GM18909 (cell line): ENCODE results near the gene GRB10.
"Not testable (repeated sequence)": the region's sequence is repeated elsewhere in the genome, so short reads cannot be mapped to it uniquely, and the experiment has no call there.

Source experiments
- ATAC-seq: cut with Tn5 transposase; IDR thresholded peaks from one replicate; pipeline ENCODE4 v1.9.1; 2021; ENCODE audit warnings: mild to moderate bottlenecking; ENCODE audit not compliant: unreplicated experiment, poor library complexity

Gene GRB10

DNA sequence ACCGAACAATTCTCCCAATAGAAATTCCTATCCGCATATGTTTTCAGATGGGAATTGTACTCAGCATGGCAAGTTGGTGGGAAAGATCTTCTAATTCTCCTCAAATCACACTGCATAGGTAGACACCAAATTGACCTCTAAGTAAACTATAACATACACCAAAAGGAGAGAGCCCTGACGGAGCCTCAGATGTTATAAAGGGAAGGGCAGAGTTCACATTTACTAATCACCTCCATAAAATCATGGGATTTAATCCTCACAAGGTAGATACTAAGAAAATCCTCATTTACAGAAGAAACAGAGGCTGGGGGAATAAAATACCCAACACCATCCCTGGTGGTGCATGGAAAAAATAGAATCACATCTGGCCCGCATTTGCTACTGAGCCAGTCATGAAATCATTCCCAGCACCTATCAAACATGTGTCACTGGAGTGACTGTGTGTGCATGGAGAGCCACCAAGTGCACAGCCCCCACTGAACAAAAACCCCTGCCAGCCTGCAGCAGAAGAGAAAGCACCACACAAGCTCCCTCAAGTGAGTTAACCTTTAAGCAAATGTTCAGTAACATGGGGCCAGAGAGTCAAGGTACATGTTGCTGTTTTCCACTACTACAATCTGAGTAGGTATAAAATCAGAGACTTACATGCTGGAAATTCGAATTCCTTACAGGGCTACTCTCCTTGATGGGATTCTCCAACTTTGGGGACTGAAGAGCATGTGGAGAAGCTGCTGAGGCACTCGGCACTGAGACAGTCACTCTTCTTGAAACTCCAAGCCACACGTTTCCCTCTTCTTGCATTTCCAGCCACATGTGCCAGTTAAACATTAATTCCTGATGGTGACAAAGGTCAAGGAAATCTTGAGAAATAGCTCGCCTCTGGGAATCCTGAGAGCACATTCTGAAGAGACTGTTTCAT lies 217.8 kb downstream of the GRB10 start, which contains the start of gene DDC:
Gene DDC, minus strand, starts transcription at position 766 of the 919 bp plus-strand sequence. CDS start 21,320 bp downstream, outside the sequence.
- no peak for ATAC-seq

DNA sequence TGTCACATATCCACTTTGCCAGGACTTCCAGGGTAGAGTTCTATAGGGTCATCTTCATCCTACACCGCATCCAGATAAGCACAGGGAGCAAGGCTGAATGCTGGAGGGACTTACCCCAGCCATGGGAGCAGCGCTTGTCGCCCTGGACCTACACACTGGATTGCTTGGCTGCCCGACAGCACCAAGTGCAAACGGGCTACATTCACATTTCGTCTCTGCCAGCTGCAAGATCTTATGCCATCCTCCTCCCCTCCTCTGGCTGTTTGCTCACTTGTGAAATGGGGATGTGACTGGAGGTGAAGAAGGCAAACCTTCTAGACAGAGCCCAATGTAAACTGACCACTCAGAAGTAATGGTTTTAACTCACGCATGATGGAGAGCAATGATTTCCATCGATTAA lies 218.5 kb downstream of the GRB10 start:
- no peak for ATAC-seq

DNA sequence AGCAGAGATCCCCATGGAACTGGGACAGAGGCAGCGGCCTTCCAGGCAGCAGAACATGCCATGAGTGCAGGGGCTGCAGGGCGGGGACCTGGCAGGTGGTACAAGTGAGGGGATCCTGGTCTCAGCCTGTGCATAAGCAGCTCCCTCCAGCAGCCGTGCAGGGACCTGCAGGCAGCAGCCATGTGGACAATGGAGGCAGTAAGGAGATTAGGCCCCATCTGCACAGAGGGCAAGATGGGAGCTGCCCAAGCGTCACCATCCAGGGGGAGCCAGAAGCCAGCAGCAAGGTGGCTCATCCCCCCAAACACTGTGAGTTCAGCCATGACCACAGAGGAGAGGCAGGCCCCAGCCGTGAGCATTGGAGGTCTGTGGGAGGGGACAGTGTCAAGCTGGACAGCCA lies 220.6 kb downstream of the GRB10 start:
- no peak for ATAC-seq

DNA sequence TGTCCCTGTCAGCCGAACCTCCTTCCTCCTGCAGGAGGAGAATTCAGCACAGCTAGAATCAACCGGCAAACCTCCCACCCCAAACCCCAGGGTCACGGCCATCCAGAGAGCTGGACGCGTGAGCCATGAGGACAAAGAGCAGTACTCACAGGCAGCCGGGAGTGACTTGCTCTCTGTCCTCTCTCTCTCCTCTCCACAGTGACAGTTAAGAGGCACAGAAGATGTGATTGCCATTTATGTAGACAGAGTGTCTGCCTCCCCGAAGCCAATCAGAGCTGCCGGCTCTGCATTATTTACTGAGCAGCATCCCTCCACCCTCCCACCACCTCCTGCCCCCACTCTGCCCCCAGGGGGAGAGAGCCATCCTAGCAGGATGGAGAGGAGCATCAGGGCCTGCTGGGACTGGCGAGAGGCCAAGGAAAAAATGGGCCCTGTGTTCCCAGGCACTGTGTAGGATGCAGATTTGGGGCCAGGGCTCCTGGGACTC lies 221.8 kb downstream of the GRB10 start:
- no peak for ATAC-seq

DNA sequence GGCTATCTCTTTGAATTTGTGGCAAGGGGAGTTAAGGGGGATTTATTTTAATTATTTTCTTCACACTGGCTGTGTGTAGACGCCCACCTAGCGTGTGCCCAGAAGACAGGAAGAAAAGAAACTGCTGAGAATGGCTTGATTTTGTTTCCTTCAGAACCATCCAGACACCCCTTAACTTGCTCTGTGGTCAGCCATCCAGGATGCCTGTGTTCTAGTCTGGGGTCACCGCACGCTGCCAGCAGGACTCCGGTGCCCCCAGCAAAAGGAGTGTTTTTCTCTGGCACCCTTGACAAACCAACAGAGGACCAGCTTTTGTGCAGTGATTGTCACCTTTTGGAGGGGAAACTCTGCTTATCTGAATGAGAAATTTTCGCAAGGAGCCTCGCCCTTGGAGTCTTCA lies 222.8 kb downstream of the GRB10 start:
- no peak for ATAC-seq

DNA sequence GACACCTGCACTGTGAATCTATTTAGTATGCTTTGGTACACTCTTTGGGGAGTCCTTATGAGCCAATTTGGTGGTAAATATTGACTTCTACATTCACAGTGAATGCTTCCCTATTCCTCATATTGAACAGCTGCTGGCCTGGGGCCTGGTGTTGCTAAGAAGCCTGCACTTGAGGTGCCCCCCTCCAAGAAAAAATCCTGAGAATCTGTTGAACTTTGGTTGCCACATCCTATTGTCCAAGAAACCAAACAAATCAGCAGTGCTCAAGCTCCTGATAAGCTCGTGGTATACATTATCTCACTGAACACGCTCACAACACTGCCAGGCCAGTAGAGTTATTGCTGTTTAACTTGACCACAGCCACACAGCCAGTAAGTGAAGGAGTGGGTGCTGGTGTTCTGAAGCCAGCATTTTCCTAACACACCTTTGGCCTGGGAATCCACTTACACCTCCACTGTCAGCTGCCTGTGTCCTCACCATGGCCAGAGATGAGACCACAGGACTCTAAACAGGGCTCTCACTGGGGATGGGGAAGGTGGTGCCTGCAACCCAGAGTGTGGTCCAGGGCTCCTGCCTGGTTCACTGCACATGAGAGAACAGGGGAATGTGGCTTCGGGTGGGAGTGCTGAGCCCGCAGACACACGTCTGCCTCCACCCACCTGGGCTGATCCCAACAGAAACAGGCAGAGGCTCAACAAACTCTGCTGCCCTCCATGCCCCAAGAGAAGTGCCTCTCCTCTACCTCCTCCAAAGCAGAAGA lies 224.2 kb downstream of the GRB10 start:
- no peak for ATAC-seq

DNA sequence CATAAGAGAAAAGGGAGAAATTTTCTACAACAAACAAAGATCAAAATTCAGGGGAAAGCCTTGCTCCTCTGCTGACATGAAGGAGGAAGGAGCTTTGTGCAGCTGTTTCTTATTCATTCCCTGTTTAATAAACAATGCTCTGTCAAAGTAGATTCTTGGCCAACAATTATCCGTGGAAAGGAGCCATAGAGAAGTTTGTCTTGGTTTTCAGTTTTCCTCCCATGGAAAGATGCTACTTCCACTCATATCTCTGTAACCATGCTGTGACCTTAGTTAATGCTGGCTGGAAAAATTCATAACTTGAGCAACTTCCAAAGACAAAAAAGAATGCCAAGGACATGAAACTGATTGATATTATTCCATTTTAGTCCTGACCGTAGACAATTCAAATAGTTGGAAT lies 225.6 kb downstream of the GRB10 start:
- no peak for ATAC-seq

DNA sequence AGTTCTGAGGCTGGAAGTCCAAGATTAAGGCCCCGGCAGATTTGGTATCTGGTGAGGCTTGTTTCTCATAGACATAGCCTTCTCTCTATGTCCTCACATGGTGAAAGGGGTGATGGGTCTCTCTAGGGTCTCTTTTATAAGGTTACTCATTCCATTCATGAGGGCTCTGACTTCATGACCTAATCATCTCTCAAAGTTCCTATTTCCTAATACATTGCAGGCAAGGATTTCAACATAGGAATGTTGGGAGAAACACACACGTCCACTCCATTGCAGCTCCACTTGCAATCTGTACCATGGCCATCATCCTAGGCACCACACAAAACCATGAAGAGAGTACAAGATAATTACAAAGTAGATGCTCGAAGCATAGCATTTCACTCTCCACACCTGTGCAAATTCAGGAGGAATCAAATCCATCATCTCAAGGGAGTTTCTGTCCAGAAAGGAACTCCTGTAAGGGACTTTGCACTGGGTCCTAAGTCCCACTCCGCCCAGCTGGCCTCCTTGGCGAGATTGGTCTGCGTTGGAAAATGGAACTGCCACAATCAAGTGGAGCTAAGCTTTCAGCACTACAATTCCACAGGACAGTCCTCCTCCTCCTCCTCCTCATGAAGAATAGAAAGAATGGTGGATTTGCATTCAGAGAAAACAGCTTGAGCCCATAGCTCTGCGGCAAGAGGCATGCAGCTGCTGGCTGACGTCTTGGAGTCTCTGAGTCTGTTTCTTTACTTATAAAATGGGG lies 226.3 kb downstream of the GRB10 start:
- no peak for ATAC-seq

DNA sequence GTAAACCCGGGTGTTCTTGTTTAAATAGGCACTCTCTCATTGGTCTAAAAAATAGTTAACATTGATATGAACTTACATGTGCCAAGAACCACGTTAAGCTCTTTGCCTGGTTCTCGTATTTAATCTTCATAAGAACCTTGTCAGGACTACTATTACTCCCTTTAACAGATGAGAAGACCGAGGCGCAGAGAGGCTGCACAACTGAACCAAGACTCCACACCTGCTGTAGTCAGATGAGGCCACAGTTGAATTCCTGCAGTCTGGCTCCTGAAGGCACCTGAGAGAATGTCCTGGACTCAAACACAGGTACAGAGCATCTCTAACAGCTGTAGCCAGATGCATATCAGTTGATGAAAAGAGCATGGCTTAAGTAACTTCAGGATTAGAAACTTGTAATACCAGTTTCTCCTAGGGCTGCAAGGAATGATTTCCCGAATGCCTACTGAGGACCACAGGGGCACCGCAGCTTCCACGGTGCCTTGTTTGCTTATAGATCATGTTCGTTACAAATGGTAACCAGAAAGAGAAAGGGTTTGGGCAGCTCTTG lies 227.0 kb downstream of the GRB10 start:
- no peak for ATAC-seq

DNA sequence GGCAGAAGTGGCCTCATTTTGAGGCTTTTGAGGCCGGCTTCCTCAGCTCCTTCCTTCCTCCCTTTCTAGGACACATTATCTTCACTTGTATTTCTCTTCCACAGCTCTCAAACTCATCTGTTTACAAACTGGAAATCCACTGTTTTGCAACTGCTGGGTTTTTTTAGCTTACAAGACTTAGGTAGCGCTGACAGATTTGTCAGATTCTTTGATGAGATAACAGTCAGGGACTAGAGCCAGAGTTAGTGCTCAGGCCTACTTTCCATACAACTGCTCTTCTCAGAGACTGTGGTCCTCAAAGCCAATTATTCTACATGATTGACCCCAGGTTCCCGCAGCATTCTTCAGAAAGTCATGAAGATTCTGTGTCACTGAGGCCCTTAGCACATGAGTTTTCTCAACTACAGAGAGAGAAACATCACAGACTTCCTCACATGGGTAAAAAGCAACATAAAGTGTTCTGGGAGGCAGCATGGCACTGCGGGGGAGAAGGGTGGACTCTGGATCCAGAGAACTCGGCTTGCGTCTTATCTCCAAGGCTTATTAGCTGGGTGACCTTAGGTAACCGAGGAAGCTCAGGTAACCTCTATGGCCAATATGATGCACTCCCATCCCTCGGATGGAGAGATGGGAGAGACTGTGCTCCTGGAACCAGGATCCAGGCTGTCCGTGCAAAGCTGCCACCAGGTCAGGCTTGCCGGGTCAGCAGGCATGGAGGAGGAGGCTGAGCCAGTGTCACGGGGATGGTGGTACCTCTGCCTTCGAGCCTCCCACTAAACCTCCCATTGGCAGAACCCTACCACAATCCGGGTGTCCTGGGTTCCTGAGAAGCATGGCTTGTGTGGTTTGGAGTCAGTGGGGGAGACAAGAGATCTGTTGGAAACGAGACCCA lies 228.0 kb downstream of the GRB10 start:
- no peak for ATAC-seq

DNA sequence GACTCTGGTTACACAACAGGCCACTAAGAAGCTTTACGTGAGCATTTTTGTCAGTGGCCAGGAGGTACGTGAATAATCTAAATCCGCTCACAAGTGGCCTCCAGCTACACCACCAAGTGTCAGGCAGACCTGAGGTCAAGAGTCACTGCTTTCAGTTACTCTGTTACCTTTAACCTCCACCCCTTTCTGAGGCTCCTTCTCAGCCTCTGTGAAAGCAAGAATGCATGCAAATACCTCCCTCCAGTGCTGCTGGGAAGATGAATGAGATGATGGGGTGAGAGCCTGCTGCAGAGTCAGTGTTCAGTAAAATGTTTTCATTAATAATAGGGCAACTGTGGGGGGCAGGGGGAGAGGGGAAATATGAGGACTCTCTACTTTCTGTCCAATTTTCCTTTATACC lies 228.7 kb downstream of the GRB10 start:
- ATAC-seq, result no peak

DNA sequence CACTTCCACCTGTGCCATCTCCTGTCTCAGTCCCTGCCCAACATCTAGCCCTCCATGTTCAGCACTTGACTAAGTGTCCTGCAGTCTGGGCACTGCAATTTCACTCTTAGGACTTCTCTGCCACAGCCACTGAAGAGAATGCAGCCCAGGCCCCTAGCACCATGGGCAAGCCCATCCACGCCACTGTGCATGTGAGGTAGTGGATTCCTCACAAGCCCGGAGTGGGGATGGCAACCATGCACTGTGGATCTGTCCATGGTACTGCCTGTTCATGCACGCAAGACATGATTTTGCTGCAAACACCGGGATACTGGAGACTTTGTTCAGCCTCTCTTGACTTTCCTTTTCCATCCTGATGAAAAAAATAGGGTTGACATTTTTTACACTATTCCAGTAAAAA lies 229.8 kb downstream of the GRB10 start:
- no peak for ATAC-seq

DNA sequence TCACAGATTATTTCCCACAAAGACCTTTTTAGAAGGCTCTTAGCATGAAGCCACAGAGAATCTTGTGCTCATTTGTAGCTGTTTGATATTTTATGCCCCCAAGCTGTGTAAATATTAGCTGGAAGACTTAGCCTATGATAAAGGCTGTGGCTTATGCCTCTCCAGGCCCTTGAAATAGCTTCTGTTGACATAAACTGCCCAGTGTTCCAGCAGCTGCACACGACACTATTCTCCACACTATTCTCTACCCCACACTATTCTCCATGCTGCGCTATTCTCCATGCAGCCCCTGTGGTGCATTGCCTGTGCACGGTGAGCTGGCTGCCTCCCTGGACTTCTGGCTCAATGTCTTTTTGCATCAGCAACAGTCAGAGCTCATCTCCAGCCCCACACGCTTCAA lies 230.6 kb downstream of the GRB10 start:
- ATAC-seq, result no peak

DNA sequence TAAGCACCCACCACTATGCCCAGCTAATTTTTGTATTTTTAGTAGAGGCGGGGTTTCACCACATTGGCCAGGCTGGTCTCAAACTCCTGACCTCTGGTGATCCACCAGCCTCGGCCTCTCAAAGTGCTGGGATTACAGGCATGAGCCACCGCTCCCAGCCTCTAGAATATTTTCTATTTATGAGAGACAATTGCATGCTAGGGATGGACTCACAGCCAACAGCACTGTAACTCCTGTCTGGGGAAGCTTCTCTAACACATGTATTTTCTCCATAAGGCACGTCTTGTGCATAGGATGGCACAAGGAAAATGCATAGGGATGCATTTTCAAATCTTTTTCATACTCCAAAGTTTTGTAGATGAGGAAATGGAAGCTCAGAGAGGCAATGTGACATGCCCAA lies 237.1 kb downstream of the GRB10 start:
- not testable (repeated sequence) for ATAC-seq

DNA sequence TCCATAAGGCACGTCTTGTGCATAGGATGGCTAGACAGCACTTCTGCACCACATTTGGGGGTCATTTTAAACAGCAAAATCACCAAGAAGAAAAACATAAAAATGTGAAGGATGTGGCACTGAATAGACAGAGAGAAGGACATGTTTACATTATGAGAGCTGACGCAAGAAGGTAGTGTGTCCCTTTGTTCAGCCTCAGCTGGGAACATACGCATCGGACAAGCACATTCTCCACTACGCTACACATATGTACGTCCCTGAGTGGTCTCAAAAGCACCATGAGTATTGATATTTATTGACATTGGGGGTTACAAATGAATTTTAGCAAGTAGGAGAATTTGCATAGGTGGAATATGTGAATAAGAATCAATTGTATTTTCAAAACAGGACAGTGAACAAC lies 237.7 kb downstream of the GRB10 start:
- ATAC-seq, result no peak

DNA sequence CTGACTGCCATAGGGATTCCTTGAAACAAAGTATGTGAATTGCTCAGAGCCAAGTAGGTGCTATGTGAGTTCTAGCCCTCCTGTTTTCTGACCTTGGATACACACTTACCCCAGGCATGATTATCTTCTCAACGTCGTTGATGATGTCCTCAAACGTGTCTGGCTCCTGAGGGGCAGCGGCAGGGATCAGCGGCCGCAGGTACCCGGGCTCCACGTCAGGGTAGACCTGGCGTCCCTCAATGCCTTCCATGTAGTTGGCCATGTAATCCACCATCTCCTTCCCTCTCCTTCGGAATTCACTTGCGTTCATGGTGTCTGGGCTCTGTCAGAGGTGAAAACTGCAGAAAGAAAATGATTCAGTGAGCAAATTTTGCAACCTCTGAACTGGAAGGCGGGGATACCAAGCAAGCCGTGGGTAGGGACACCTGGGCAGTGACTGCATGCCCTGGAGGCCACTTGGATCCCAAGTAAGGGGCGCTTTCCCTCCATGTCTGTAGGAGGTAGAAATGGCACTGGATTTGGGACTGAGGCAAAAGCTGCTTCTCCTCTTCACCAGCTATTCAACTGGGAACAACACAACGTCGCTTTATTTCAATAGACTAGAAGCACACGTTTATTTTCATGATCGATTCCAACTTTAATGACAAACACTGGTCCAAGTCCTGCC lies 238.8 kb downstream of the GRB10 start:
- no peak for ATAC-seq

DNA sequence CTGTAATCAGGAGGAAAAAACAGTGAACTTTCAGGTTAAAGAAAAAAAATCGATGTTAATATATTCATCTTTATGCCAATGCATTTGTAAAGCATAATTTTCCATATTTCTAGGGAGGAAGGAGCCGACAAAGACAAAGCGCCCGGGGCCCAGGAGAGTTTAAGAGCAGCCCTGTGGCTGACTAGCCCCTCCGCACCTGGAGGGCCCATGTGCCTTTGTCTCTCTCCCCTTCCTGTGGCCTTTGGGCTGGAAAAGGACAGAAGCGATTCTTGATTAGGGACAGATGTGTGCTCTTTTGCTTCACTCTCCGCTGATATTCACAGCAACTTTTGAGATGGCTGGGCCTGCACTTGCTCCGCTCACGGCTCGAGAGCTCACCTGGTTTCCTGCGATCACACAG lies 240.6 kb downstream of the GRB10 start:
- ATAC-seq, result no peak

DNA sequence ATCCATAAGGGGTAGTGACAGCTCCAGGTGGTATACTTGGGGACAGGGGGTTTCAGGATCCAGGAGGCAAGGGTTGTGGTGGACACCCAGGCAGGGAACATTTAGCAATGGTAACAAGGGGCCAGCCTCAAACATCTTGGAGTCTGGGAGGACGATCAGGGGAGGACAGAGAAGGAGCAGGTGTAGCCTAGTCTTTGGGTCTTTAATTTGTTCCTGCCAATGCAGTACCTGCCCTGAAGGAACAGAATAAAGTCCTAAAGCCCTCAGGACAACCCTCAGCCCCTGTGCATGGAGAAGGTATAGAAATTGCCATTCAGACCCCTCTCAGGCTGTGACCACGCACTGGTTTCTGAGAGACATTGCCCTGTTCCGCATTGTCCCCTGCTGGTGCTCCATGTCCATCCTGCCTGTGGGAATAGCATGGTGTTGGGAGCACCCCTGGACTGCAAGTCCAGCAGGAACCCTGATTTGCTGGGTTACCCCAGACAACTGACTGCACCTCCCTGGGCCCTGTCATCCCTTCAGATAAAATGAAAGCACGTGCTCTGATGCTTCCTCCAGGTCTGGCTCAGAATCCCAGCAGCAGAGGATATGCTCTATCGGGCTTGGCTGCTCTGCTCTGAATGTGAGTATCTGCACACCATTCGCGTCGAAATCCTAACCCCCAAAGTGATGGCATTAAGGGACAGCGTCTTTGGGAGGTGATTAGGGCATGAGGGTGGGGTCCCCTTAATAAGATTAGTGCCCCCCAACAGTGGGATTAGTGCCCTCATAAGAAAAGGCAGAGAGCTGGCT lies 241.7 kb downstream of the GRB10 start:
- ATAC-seq, result no peak
